Measurements from ENCODE around the gene NKD1.

The NKD1 gene

GRCh38 chr16:50646345-50646744 lies 98.1 kb downstream of the NKD1 start:
- DNase-seq (ENCODE audit: low spot score), result no peak

GRCh38 chr16:50651835-50652438 lies 103.7 kb downstream of the NKD1 start:
- no peak for DNase-seq (ENCODE audit: low spot score)

- DNase-seq (ENCODE audit: low spot score), result no peak
Observed at GRCh38 chr16:50652836-50653425, 104.7 kb downstream of the NKD1 start.

- no peak for DNase-seq (ENCODE audit: low spot score)
Observed at GRCh38 chr16:50653633-50654519, 105.7 kb downstream of the NKD1 start.

GRCh38 chr16:50655558-50656055 lies 107.4 kb downstream of the NKD1 start:
- DNase-seq (ENCODE audit: low spot score), result no peak

- no peak for DNase-seq (ENCODE audit: low spot score)
Observed at GRCh38 chr16:50657241-50657640, 109.0 kb downstream of the NKD1 start.

GRCh38 chr16:50659806-50660205 lies 111.6 kb downstream of the NKD1 start:
- DNase-seq (ENCODE audit: low spot score), result no peak

- no peak for DNase-seq (ENCODE audit: low spot score)
Observed at GRCh38 chr16:50662306-50662940, 114.2 kb downstream of the NKD1 start.

- DNase-seq (ENCODE audit: low spot score), result no peak
Observed at GRCh38 chr16:50664270-50664669, 116.1 kb downstream of the NKD1 start.

GRCh38 chr16:50665128-50665878 lies 117.1 kb downstream of the NKD1 start:
- DNase-seq (ENCODE audit: low spot score), result peak; percentile 85

- no peak for DNase-seq (ENCODE audit: low spot score)
Observed at GRCh38 chr16:50666658-50667496, 118.7 kb downstream of the NKD1 start.

GRCh38 chr16:50667497-50668367 lies 119.5 kb downstream of the NKD1 start:
- no peak for DNase-seq (ENCODE audit: low spot score)

GRCh38 chr16:50668368-50669008 lies 120.3 kb downstream of the NKD1 start:
- no peak for DNase-seq (ENCODE audit: low spot score)

GRCh38 chr16:50669741-50670140 lies 121.5 kb downstream of the NKD1 start:
- DNase-seq (ENCODE audit: low spot score), result no peak

- DNase-seq (ENCODE audit: low spot score), result no peak
Observed at GRCh38 chr16:50670476-50670875, 122.3 kb downstream of the NKD1 start.

- DNase-seq (ENCODE audit: low spot score), result peak; percentile 49
Observed at GRCh38 chr16:50671644-50672260, 123.6 kb downstream of the NKD1 start.

- DNase-seq (ENCODE audit: low spot score), result no peak
Observed at GRCh38 chr16:50673496-50674275, 125.5 kb downstream of the NKD1 start.

GRCh38 chr16:50674831-50675230 lies 126.6 kb downstream of the NKD1 start:
- DNase-seq (ENCODE audit: low spot score), result no peak

Measured in D341Med (cell line).